ENCODE data around the gene ODAD2.

The ODAD2 gene

GRCh38 chr10:27838901-27839300 is 160.0 kb downstream of the ODAD2 start:
- ChIA-PET CTCF (interaction anchor here (0.6 to 0.8 kb wide), 2 partner anchors 197 to 555 kb away, joined by 3 to 4 read pairs; no protein-coding TSS in a partner anchor), POLR2A (no interaction called here)
- no peaks in the 10 kb centered on the region for H3K9me3 ChIP-seq (ENCODE audit: control insufficient read depth, insufficient read depth, low read depth, low read length)
- H3K27ac ChIP-seq (ENCODE audit: extremely low read depth, low read depth, low read length): no peak overlapping the region
- TF ChIP-seq ZNF501 (tag by site-specific recombination; IDR thresholded peaks at IDR 0.05) (no peak), ZNF10 (tag by site-specific recombination; IDR thresholded peaks at IDR 0.05) (no peak), GLI4 (tag by site-specific recombination; IDR thresholded peaks at IDR 0.05) (no peak), ZNF707 (tag by site-specific recombination; IDR thresholded peaks at IDR 0.05) (no peak), ZBTB10 (tag by site-specific recombination; IDR thresholded peaks at IDR 0.05) (no peak), ZNF513 (tag by site-specific recombination; IDR thresholded peaks at IDR 0.05) (no peak), GLIS2 (tag by site-specific recombination; IDR thresholded peaks at IDR 0.05) (no peak), ZNF114 (tag by site-specific recombination; IDR thresholded peaks at IDR 0.05) (no peak), ZNF629 (tag by site-specific recombination; IDR thresholded peaks at IDR 0.05) (no peak), ZNF155 (tag by site-specific recombination; IDR thresholded peaks at IDR 0.05) (no peak), ZNF394 (tag by site-specific recombination; IDR thresholded peaks at IDR 0.05; ENCODE audit: borderline replicate concordance) (no peak), ZNF488 (tag by site-specific recombination; IDR thresholded peaks at IDR 0.05) (no peak), INSM2 (tag by site-specific recombination; IDR thresholded peaks at IDR 0.05) (no peak), OSR2 (tag by site-specific recombination; IDR thresholded peaks at IDR 0.05) (no peak)
- TF ChIP-seq, protein P1, sequence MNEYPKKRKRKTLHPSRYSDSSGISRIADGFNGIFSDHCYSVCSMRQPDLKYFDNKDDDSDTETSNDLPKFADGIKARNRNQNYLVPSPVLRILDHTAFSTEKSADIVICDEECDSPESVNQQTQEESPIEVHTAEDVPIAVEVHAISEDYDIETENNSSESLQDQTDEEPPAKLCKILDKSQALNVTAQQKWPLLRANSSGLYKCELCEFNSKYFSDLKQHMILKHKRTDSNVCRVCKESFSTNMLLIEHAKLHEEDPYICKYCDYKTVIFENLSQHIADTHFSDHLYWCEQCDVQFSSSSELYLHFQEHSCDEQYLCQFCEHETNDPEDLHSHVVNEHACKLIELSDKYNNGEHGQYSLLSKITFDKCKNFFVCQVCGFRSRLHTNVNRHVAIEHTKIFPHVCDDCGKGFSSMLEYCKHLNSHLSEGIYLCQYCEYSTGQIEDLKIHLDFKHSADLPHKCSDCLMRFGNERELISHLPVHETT (tag by site-specific recombination; IDR thresholded peaks at IDR 0.05): no peak
- no peaks in the 10 kb centered on the region for H3K4me1 ChIP-seq (ENCODE audit: control insufficient read depth, insufficient read depth, low read length)
- no peak overlapping the region for H3K4me3 ChIP-seq (ENCODE audit: low read depth, low read length)
- no peaks in the 10 kb centered on the region for H3K36me3 ChIP-seq (ENCODE audit: control insufficient read depth in 2 of 2, insufficient read depth in 1 of 2, low read length in 2 of 2)

GRCh38 chr10:27838361-27838760 is 160.5 kb downstream of the ODAD2 start:
- POLR2A ChIA-PET: no interaction called here
- TF ChIP-seq ZNF202 (tag by site-specific recombination; IDR thresholded peaks at IDR 0.05; ENCODE audit: borderline replicate concordance) (no peak), ZNF341 (tag by site-specific recombination; IDR thresholded peaks at IDR 0.05; ENCODE audit: low read depth) (no peak), ZBTB7A (tag by site-specific recombination; IDR thresholded peaks at IDR 0.05; ENCODE audit: low read depth) (no peak), REPIN1 (tag by site-specific recombination; IDR thresholded peaks at IDR 0.05; ENCODE audit: low read depth) (no peak), KLF16 (tag by site-specific recombination; IDR thresholded peaks at IDR 0.05) (no peak), ZNF132 (tag by site-specific recombination; IDR thresholded peaks at IDR 0.05; ENCODE audit: borderline replicate concordance) (no peak)
- TF ChIP-seq, protein P2, sequence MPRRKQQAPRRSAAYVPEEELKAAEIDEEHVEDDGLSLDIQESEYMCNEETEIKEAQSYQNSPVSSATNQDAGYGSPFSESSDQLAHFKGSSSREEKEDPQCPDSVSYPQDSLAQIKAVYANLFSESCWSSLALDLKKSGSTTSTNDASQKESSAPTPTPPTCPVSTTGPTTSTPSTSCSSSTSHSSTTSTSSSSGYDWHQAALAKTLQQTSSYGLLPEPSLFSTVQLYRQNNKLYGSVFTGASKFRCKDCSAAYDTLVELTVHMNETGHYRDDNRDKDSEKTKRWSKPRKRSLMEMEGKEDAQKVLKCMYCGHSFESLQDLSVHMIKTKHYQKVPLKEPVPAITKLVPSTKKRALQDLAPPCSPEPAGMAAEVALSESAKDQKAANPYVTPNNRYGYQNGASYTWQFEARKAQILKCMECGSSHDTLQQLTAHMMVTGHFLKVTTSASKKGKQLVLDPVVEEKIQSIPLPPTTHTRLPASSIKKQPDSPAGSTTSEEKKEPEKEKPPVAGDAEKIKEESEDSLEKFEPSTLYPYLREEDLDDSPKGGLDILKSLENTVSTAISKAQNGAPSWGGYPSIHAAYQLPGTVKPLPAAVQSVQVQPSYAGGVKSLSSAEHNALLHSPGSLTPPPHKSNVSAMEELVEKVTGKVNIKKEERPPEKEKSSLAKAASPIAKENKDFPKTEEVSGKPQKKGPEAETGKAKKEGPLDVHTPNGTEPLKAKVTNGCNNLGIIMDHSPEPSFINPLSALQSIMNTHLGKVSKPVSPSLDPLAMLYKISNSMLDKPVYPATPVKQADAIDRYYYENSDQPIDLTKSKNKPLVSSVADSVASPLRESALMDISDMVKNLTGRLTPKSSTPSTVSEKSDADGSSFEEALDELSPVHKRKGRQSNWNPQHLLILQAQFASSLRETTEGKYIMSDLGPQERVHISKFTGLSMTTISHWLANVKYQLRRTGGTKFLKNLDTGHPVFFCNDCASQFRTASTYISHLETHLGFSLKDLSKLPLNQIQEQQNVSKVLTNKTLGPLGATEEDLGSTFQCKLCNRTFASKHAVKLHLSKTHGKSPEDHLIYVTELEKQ (tag by site-specific recombination; IDR thresholded peaks at IDR 0.05; ENCODE audit: borderline replicate concordance): no peak
- TF ChIP-seq, protein P3, sequence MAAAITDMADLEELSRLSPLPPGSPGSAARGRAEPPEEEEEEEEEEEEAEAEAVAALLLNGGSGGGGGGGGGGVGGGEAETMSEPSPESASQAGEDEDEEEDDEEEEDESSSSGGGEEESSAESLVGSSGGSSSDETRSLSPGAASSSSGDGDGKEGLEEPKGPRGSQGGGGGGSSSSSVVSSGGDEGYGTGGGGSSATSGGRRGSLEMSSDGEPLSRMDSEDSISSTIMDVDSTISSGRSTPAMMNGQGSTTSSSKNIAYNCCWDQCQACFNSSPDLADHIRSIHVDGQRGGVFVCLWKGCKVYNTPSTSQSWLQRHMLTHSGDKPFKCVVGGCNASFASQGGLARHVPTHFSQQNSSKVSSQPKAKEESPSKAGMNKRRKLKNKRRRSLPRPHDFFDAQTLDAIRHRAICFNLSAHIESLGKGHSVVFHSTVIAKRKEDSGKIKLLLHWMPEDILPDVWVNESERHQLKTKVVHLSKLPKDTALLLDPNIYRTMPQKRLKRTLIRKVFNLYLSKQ (tag by site-specific recombination; IDR thresholded peaks at IDR 0.05; ENCODE audit: borderline replicate concordance): no peak

More at GRCh38 chr10:27838361-27838760, 160.5 kb downstream of the ODAD2 start:
- H3K4me3 ChIP-seq (ENCODE audit: low read depth, low read length): no peak overlapping the region
- CTCF ChIA-PET: interaction anchor here (0.6 to 0.8 kb wide), 2 partner anchors 197 to 556 kb away, joined by 3 to 4 read pairs; no protein-coding TSS in a partner anchor
- H3K27ac ChIP-seq (ENCODE audit: extremely low read depth, low read depth, low read length): no peak overlapping the region
- H3K4me1 ChIP-seq (ENCODE audit: control insufficient read depth, insufficient read depth, low read length): no peaks in the 10 kb centered on the region
- H3K36me3 ChIP-seq (ENCODE audit: control insufficient read depth in 2 of 2, insufficient read depth in 1 of 2, low read length in 2 of 2): no peaks in the 10 kb centered on the region
- no peaks in the 10 kb centered on the region for H3K9me3 ChIP-seq (ENCODE audit: control insufficient read depth, insufficient read depth, low read depth, low read length)

Measured in HEK293 (cell line).